ENCODE data around the gene ZBTB7C. TPM values are rescaled to one million over a fixed set of nuclear protein-coding genes. Genes with fewer than 3 reads are reported as not detected.

ZBTB7C gene
- polyA plus RNA-seq, 4 donors: 14.8 to 18.7 (median 17.2) TPM

DNA sequence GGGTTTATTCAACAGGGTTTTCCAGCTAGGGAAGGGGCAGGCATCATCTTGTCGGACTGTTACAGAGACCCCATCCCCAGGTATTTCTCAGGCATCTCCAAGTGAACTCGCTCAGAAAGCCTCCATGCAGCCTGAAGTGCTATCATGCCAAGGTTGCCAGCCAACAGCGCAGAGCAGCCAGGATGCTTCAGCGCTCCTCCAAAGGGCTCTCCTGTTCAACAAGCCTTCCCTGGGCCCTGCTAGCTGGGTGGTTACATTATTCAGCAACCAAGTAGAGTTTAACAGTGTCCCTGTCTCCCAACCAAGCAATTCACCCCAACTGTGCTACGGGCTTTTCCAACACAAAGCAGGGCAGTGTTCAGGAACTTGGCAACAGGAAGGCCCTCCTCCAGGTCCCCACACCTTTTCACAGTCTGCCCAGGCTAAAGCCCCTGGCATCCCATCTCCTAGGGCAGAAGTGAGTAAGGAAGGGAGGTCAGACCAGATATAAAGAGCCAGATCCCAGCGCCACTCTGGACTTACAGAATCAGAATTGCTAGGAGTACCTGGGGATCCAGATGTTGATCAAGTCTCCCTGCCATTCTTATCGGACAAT, 52.9 kb downstream of the ZBTB7C start:
- no peak for DNase-seq (ENCODE audit: low read depth in 4 of 4, low spot score in 3 of 4)

- no peak for DNase-seq (ENCODE audit: low read depth in 4 of 4, low spot score in 3 of 4)
These were observed 53.7 kb downstream of the ZBTB7C start for GRCh38 chr18:48355276-48356115.

GRCh38 chr18:48354746-48355260, 54.4 kb downstream of the ZBTB7C start:
- no peak for DNase-seq (ENCODE audit: low read depth in 4 of 4, low spot score in 3 of 4)

- DNase-seq (ENCODE audit: low read depth in 4 of 4, low spot score in 3 of 4): no peak
These were observed 57.0 kb downstream of the ZBTB7C start for GRCh38 chr18:48352051-48352755.

DNA sequence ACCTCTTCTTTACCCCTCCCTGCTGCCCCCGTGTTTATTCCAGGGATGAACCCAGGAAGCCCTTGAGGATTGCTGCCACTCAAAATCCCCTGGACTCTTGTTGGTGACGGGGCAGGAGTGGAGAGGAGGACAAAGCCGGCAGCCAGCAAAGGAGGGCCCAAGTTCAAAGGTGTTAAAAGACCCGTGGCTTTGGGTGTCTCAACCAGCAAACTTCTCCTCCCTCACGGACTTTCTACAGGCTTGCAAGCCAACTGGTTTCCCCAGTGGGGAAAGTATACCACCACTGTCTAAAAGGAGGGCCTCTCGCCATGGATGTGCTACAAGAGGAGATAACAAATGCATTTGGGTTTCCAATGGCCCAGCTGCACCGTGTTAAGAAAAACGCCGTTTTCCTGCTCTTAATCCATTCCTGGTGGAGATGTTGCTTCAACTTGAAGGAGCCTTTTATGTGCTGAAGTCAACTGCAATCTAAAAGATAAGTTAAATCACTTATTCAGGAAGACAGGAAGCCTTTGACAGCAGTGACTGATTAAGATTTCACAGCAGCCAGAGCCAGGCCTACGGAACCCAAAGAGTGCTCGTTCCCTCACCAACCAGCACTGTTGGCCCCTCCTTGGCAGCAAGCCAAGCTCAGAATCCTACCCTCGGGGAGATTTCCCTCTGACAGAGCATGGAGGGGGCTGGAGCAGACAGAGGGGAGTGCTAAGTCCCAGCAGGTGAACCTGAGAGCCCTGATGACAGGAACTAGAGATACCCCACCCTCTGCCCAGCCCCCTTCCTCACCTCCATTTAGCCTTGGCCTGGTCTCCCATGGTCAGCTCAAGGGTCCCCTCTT, 57.8 kb downstream of the ZBTB7C start:
- no peak for DNase-seq (ENCODE audit: low read depth in 4 of 4, low spot score in 3 of 4)

- no peak for DNase-seq (ENCODE audit: low read depth in 4 of 4, low spot score in 3 of 4)
These were observed 60.4 kb downstream of the ZBTB7C start for GRCh38 chr18:48348739-48349138.

GRCh38 chr18:48347756-48348326, 61.3 kb downstream of the ZBTB7C start:
- DNase-seq (ENCODE audit: low read depth in 4 of 4, low spot score in 3 of 4): no peak

DNA sequence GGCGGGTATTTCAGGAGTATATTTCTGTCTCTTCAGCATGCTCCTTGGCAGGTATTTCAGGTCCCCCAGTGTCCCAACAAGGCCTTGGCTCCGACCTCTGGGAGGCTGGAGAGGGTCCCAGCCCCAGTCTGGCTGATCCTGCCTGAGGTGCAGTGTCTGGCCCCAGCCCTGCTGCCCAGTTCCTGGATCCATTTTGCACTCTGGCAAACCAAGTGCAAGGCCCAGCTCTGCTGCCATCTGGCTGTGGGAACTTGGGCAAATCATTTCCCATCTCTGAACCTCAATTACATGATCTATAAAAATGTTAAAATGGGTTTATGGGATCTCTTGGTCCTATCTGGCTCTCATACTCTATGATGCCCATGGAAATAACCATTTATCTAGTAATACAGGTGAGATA, 63.6 kb downstream of the ZBTB7C start:
- DNase-seq (ENCODE audit: low read depth in 4 of 4, low spot score in 3 of 4): no peak

GRCh38 chr18:48342581-48342980, 66.6 kb downstream of the ZBTB7C start:
- no peak for DNase-seq (ENCODE audit: low read depth in 4 of 4, low spot score in 3 of 4)

GRCh38 chr18:48342125-48342524, 67.1 kb downstream of the ZBTB7C start:
- DNase-seq (ENCODE audit: low read depth in 4 of 4, low spot score in 3 of 4): no peak

- DNase-seq (ENCODE audit: low read depth in 4 of 4, low spot score in 3 of 4): no peak
These were observed 68.6 kb downstream of the ZBTB7C start for GRCh38 chr18:48340560-48340959.

DNA sequence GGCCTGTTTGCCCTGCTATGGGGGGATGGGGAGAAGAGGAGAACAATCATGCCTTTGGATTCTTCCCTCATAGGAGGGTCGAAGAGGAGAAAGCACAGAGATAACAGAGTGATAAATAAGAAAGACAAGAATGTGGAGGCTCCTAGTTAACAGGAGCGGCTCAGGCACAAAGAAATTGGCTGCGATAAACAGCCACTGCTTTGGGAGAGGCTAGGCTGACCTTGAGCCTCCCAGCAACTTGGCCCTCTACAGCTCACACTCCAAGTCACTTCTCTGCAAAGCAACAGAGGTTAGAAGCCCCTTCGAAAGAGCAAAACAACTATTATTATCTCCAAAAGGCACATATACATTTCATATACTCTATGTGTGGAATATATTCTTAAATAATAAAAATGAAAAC, 69.5 kb downstream of the ZBTB7C start:
- DNase-seq (ENCODE audit: low read depth in 4 of 4, low spot score in 3 of 4): no peak

- DNase-seq (ENCODE audit: low read depth in 4 of 4, low spot score in 3 of 4): no peak
These were observed 70.3 kb downstream of the ZBTB7C start for GRCh38 chr18:48338915-48339314.

DNA sequence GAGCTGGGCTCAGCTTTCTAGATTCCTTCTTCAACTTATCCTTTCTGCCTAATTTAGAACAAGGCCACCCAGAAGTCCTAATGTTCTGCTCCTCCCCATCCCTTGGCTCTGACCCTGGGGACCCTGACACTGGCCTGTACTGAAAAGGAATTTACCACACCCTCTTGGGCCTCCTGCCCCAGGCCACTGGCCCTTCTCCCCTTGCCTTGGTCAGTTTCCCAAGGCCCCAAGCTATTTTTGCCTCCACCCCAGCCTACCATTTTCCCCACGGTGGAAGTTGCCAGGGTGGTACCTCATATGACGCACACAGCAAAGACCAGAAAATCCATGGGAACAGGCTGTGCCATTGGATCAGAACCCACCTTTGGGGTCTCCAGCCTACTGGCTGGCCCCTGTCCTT, 72.1 kb downstream of the ZBTB7C start:
- DNase-seq (ENCODE audit: low read depth in 4 of 4, low spot score in 3 of 4): no peak

- DNase-seq (ENCODE audit: low read depth in 4 of 4, low spot score in 3 of 4): no peak
These were observed 72.9 kb downstream of the ZBTB7C start for GRCh38 chr18:48336332-48336731.

DNA sequence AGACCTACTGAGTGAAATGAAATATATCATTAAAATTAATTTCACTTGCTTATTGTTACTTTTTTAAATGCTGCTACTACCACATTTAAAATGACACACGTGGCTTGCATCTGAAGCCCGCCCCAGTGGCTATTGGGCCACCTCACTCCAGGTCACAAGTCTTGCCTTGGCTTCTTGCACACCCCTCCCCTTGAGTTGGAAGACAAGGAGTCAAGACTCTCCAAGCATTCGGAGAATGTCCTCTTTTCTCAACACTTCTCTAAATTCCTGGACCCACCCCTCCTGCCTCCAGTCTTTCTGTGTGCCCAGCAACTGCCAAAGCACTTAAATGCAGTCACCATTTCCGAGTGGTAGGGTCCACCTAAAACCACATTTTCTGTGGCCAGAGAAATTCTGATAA, 73.4 kb downstream of the ZBTB7C start:
- no peak for DNase-seq (ENCODE audit: low read depth in 4 of 4, low spot score in 3 of 4)

- no peak for DNase-seq (ENCODE audit: low read depth in 4 of 4, low spot score in 3 of 4)
These were observed 74.3 kb downstream of the ZBTB7C start for GRCh38 chr18:48334845-48335244.

- DNase-seq (ENCODE audit: low read depth in 4 of 4, low spot score in 3 of 4): no peak
These were observed 75.6 kb downstream of the ZBTB7C start for GRCh38 chr18:48333563-48333962.

- no peak for DNase-seq (ENCODE audit: low read depth in 4 of 4, low spot score in 3 of 4)
These were observed 78.9 kb downstream of the ZBTB7C start for GRCh38 chr18:48330016-48330991.
